ENCODE measurements around the gene ABR.

The ABR gene

GRCh38 chr17:1034652-1035210 lies 145.1 kb downstream of the ABR start:
- peak; percentile 70 for DNase-seq (ENCODE audit: low spot score)

DNA sequence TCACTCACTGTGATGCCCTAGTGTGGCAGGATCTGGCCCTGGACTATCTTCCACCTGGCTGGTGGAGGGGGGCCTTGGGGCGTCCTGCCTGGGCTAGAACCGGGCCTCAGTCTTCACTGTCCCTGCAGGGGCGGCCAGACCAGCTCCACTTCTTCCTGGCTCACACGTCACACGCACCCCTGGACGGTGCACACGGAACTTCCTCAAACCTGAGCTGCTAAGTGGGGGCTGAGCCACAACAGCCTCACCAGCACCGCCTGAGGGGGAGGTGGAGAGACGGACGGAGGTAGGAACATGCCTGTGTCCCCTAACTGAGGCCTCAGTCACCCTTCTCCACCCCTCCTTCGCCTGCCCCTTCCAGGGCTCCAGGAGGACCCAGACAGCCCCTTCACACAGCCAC lies 146.3 kb downstream of the ABR start:
- no peak for DNase-seq (ENCODE audit: low spot score)

GRCh38 chr17:1032391-1032790 lies 147.4 kb downstream of the ABR start:
- no peak for DNase-seq (ENCODE audit: low spot score)

DNA sequence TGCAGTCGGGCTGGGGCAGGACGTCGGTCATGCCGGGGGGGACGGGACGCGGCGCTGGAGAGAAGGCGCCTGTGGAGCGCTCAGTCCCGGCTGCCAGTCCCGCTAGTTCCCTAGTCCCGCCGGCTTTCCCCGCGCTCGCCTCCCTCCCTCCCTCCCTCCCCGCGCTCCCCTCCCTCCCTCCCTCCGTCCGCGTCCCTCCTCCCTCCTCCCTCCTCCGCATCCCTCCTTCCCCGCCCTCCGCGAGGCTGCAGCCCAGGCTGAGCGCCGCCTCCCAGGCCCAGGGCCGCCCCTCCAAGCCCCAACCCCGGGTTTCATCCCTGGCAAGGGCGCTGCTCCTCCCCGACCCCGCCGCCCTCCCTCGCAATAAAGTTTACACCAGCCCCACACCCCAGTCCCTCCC lies 148.1 kb downstream of the ABR start:
- no peak for DNase-seq (ENCODE audit: low spot score)

- no peak for DNase-seq (ENCODE audit: low spot score)
Measured at GRCh38 chr17:1030684-1031532, 148.9 kb downstream of the ABR start.

- DNase-seq (ENCODE audit: low spot score) = peak; percentile 53
Measured at GRCh38 chr17:1029922-1030644, 149.7 kb downstream of the ABR start.

- DNase-seq (ENCODE audit: low spot score) = no peak
Measured at GRCh38 chr17:1029196-1029921, 150.4 kb downstream of the ABR start.

DNA sequence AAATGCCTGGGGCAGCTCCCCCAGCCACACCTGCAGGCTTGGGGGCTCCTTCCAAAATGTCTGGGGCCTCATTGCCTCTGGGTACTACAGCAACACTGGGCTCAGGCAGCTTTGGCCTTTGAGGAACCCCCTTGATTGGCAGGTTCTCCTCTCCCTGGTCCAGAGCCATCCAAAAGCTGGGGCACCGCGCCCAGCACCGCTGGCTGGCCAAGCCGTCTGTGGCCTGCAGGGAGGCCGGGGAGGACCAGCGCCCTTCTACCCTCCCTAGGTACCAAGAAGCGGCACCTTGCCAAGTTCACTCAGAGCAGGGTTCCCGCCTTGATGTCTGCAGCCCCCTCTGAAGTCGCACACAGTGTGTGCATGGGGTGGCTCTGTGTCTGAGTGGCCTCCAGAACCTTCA lies 152.7 kb downstream of the ABR start:
- no peak for DNase-seq (ENCODE audit: low spot score)

GRCh38 chr17:1026599-1026975 lies 153.2 kb downstream of the ABR start:
- no peak for DNase-seq (ENCODE audit: low spot score)

DNA sequence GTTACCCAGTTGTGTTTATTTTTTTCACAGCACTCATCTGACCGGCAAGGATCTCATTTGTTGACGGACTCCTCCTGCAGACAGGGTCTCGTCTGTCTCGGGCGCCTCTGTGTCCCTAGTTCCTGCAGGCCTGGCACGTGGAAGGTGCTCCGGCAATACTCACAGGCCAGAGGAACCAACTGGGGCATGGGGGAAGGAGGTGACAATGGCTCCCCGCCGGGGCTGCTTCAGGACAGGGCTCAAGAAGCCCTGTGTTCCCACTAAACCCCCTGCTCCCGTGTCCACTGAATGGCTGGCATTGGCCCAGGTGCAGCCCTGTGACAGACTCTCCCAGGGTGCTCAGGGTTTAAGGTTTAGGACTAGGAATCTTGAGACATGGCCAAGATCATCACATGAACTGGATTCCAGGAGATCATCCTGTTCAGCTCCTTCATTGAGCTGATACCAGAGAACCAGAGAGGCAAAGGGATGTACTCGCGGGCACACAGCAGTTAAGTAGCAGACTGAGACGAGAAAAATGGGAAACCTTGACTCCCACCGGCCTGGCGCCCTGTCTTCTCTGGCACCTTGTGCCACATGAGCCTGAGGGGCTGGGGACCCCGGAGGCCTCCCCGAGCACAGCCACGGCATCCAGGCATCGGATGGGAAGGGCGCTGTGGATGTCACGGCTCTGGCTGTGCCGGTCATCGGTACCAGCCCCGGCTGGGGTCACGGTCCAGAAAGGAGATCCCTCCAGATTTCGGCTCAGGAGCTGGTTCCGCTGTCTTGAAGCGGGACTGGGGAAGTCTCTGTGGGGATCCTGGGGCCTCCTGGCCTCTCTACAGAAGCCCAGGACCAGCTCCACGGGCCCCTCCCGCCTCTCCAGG lies 153.8 kb downstream of the ABR start:
- no peak for DNase-seq (ENCODE audit: low spot score)

- no peak for DNase-seq (ENCODE audit: low spot score)
Measured at GRCh38 chr17:1024076-1024475, 155.7 kb downstream of the ABR start.

GRCh38 chr17:1022278-1023024 lies 157.3 kb downstream of the ABR start:
- no peak for DNase-seq (ENCODE audit: low spot score)

GRCh38 chr17:1021147-1021546 lies 158.6 kb downstream of the ABR start:
- no peak for DNase-seq (ENCODE audit: low spot score)

GRCh38 chr17:1019451-1019850 lies 160.3 kb downstream of the ABR start:
- DNase-seq (ENCODE audit: low spot score) = no peak

DNA sequence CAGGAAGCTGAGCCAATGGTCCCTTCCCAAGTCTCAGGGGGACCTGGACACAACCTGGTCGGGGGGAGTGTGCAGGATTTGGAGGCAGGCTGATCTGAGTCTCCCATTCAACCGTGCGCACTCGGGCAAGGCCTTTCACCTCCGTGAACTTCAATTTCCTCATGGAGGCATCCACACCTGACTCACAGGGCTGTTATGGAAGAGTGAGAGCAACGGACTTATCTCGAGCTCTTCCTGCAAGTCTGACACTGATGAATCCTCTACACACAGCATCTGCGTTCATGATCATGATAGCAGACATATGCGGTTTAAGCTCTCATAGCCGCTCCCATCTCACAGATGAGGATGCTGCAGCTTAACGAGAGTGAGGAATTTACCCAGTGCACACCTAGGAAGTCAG lies 161.2 kb downstream of the ABR start:
- DNase-seq (ENCODE audit: low spot score) = no peak

- DNase-seq (ENCODE audit: low spot score) = no peak
Measured at GRCh38 chr17:1013729-1014090, 166.1 kb downstream of the ABR start.

GRCh38 chr17:1012823-1013728 lies 166.7 kb downstream of the ABR start:
- no peak for DNase-seq (ENCODE audit: low spot score)

- no peak for DNase-seq (ENCODE audit: low spot score)
Measured at GRCh38 chr17:1011760-1012735, 167.7 kb downstream of the ABR start.
